GM23338 (cell line): ENCODE results near the gene FAM222A.

Experiments
- CREB1 ChIP-seq: fragments of 250-450 bp; sonication (Bioruptor Pico); IDR thresholded peaks from 2 replicates; pipeline ENCODE4 v1.5.0; 2020; ENCODE audit warnings: low read depth, mild to moderate bottlenecking, moderate library complexity
- CTCF ChIP-seq, 2 experiments: fragments of 200-600 bp in 1 of 2; sonication (generic) in 1 of 2; conservative IDR thresholded peaks; 2 replicates each; pipeline versions ENCODE4 v1.5.1 to v1.6.1; 2016 to 2017; ENCODE audit warnings: antibody characterized with exemption in 2 of 2, low read depth in 2 of 2, mild to moderate bottlenecking in 2 of 2, moderate library complexity in 1 of 2
- ETS1 ChIP-seq: IDR thresholded peaks from 2 replicates; pipeline ENCODE4 v1.6.1; 2016; ENCODE audit warnings: antibody characterized with exemption
- EZH2 ChIP-seq: fragments of 200-600 bp; sonication (generic); IDR thresholded peaks from one replicate; pipeline ENCODE4 v1.8.0; 2017; ENCODE audit warnings: antibody characterized with exemption, mild to moderate bottlenecking, low read depth; ENCODE audit not compliant: unreplicated experiment
- EZH2phosphoT487 ChIP-seq: fragments of 200-600 bp; sonication (generic); IDR thresholded peaks from one replicate; pipeline ENCODE4 v1.8.1; 2018; ENCODE audit warnings: antibody characterized with exemption; ENCODE audit not compliant: unreplicated experiment
- JUNB ChIP-seq: IDR thresholded peaks from one replicate; pipeline ENCODE4 v1.6.1; 2016; ENCODE audit warnings: antibody characterized with exemption; ENCODE audit not compliant: unreplicated experiment
- NANOG ChIP-seq: IDR thresholded peaks from 2 replicates; pipeline ENCODE4 v1.6.1; 2016; ENCODE audit warnings: antibody characterized with exemption, borderline replicate concordance
- POLR2AphosphoS5 ChIP-seq: IDR thresholded peaks from 2 replicates; pipeline ENCODE4 v1.6.1; 2016; ENCODE audit warnings: antibody characterized with exemption, low read depth
- REST ChIP-seq: IDR thresholded peaks from one replicate; pipeline ENCODE4 v1.6.1; 2018; ENCODE audit warnings: antibody characterized with exemption; ENCODE audit not compliant: unreplicated experiment
- STAT1 ChIP-seq: IDR thresholded peaks from one replicate; pipeline ENCODE4 v1.6.1; 2016; ENCODE audit warnings: antibody characterized with exemption; ENCODE audit not compliant: unreplicated experiment

GRCh38 chr12:109753959-109754358 lies 40.3 kb downstream of the FAM222A start:
- TF ChIP-seq CTCF (conservative IDR thresholded peaks at IDR 0.05; ENCODE audit: low read depth in 2 of 2): no peak
- TF ChIP-seq CREB1 (CRISPR knock-in tag): no peak
- no peak for TF ChIP-seq POLR2AphosphoS5
- TF ChIP-seq EZH2: no peak
- no peak for TF ChIP-seq ETS1
- no peak for TF ChIP-seq JUNB
- TF ChIP-seq EZH2phosphoT487: no peak
- TF ChIP-seq STAT1: no peak
- TF ChIP-seq NANOG: no peak
- TF ChIP-seq REST: no peak
